HEK293 (cell line): Measurements from ENCODE around the gene NAA20.
A peak's percentile ranks its signal among the peaks of the same experiment; 100 is the strongest.

ENCODE experiments used
- BCL11B ChIP-seq: fragments of 450-650 bp; formaldehyde crosslinking; IDR thresholded peaks from 2 replicates; pipeline ENCODE4 v1.5.1; 2016; ENCODE audit warnings: low read depth, missing biosample characterization, missing genetic modification characterization
- GLI4 ChIP-seq: fragments of 450-650 bp; formaldehyde crosslinking; IDR thresholded peaks from 2 replicates; pipeline ENCODE4 v1.5.1; 2016; ENCODE audit warnings: missing biosample characterization, missing genetic modification characterization
- HOXC10 ChIP-seq: sonication (generic); formaldehyde crosslinking; IDR thresholded peaks from 2 replicates; pipeline ENCODE4 v1.8.1; 2023; ENCODE audit warnings: mild to moderate bottlenecking, missing genetic modification reagents
- KLF8 ChIP-seq: fragments of 450-650 bp; formaldehyde crosslinking; IDR thresholded peaks from 2 replicates; pipeline ENCODE4 v1.5.1; 2016; ENCODE audit warnings: missing biosample characterization, missing genetic modification characterization
- YY1 ChIP-seq: fragments of 450-650 bp; formaldehyde crosslinking; IDR thresholded peaks from 2 replicates; pipeline ENCODE4 v1.5.1; 2018; ENCODE audit warnings: missing biosample characterization, missing genetic modification characterization
- ZBTB21 ChIP-seq: fragments of 450-650 bp; formaldehyde crosslinking; IDR thresholded peaks from 2 replicates; pipeline ENCODE4 v1.5.1; 2017; ENCODE audit warnings: missing biosample characterization, missing genetic modification characterization
- ZNF133 ChIP-seq: fragments of 450-650 bp; formaldehyde crosslinking; IDR thresholded peaks from 2 replicates; pipeline ENCODE4 v1.5.1; 2016; ENCODE audit warnings: missing biosample characterization, missing genetic modification characterization
- ZNF140 ChIP-seq: fragments of 450-650 bp; formaldehyde crosslinking; IDR thresholded peaks from 2 replicates; pipeline ENCODE4 v1.5.1; 2016; ENCODE audit warnings: missing biosample characterization, missing genetic modification characterization
- ZNF16 ChIP-seq: fragments of 450-650 bp; formaldehyde crosslinking; IDR thresholded peaks from 2 replicates; pipeline ENCODE4 v1.5.1; 2016; ENCODE audit warnings: low read depth, missing biosample characterization, missing genetic modification characterization
- ZNF184 ChIP-seq: fragments of 450-650 bp; IDR thresholded peaks from 2 replicates; pipeline ENCODE4 v1.5.1; 2018; ENCODE audit warnings: missing biosample characterization, mild to moderate bottlenecking, missing genetic modification characterization
- ZNF2 ChIP-seq: fragments of 450-650 bp; formaldehyde crosslinking; IDR thresholded peaks from 2 replicates; pipeline ENCODE4 v1.5.1; 2016; ENCODE audit warnings: missing biosample characterization, missing genetic modification characterization
- ZNF223 ChIP-seq: fragments of 450-650 bp; formaldehyde crosslinking; IDR thresholded peaks from 2 replicates; pipeline ENCODE4 v1.5.1; 2016; ENCODE audit warnings: missing biosample characterization, missing genetic modification characterization
- ZNF248 ChIP-seq: fragments of 450-650 bp; formaldehyde crosslinking; IDR thresholded peaks from 2 replicates; pipeline ENCODE4 v1.5.1; 2017; ENCODE audit warnings: missing biosample characterization, missing genetic modification characterization
- ZNF266 ChIP-seq: fragments of 450-650 bp; formaldehyde crosslinking; IDR thresholded peaks from 2 replicates; pipeline ENCODE4 v1.5.1; 2016; ENCODE audit warnings: missing biosample characterization, missing genetic modification characterization, low read depth
- ZNF274 ChIP-seq, 2 experiments: fragments of 200-500 bp in 1 of 2; fragments of 450-650 bp in 1 of 2; sonication (Bioruptor generic) in 1 of 2; formaldehyde crosslinking in 1 of 2; IDR thresholded peaks; 2 replicates each; pipeline versions ENCODE4 v1.5.1 to v1.6.1; 2014 to 2016; ENCODE audit warnings: borderline replicate concordance in 1 of 2, inconsistent platforms in 1 of 2, low read length in 1 of 2, missing biosample characterization in 1 of 2, missing genetic modification characterization in 1 of 2
- ZNF350 ChIP-seq: fragments of 450-650 bp; formaldehyde crosslinking; IDR thresholded peaks from 2 replicates; pipeline ENCODE4 v1.5.0; 2017; ENCODE audit warnings: missing biosample characterization, mild to moderate bottlenecking, missing genetic modification characterization
- ZNF366 ChIP-seq: fragments of 450-650 bp; formaldehyde crosslinking; conservative IDR thresholded peaks from 2 replicates; pipeline ENCODE4 v1.5.1; 2016; ENCODE audit warnings: missing biosample characterization, missing genetic modification characterization
- ZNF549 ChIP-seq: fragments of 450-650 bp; IDR thresholded peaks from 2 replicates; pipeline ENCODE4 v1.5.1; 2018; ENCODE audit warnings: missing biosample characterization, missing genetic modification characterization, mild to moderate bottlenecking, inconsistent platforms, moderate library complexity
- ZNF585B ChIP-seq: fragments of 450-650 bp; formaldehyde crosslinking; IDR thresholded peaks from 2 replicates; pipeline ENCODE4 v1.5.1; 2016; ENCODE audit warnings: missing biosample characterization, missing genetic modification characterization
- ZNF610 ChIP-seq: fragments of 450-650 bp; formaldehyde crosslinking; IDR thresholded peaks from 2 replicates; pipeline ENCODE4 v1.5.1; 2016; ENCODE audit warnings: missing biosample characterization, missing genetic modification characterization, borderline replicate concordance
- ZNF623 ChIP-seq: fragments of 450-650 bp; formaldehyde crosslinking; IDR thresholded peaks from 2 replicates; pipeline ENCODE4 v1.5.1; 2016; ENCODE audit warnings: missing biosample characterization, missing genetic modification characterization
- ZNF626 ChIP-seq: fragments of 450-650 bp; sonication (Bioruptor Pico); formaldehyde crosslinking; IDR thresholded peaks from 2 replicates; pipeline ENCODE4 v1.5.1; 2018; ENCODE audit warnings: missing biosample characterization, missing genetic modification characterization, inconsistent platforms
- ZNF654 ChIP-seq: fragments of 450-650 bp; formaldehyde crosslinking; IDR thresholded peaks from 2 replicates; pipeline ENCODE4 v1.5.1; 2016; ENCODE audit warnings: low read depth, missing biosample characterization, missing genetic modification characterization
- ZNF664 ChIP-seq: fragments of 450-650 bp; formaldehyde crosslinking; IDR thresholded peaks from 2 replicates; pipeline ENCODE4 v1.5.1; 2016; ENCODE audit warnings: missing biosample characterization, missing genetic modification characterization
- ZNF707 ChIP-seq: fragments of 450-650 bp; formaldehyde crosslinking; IDR thresholded peaks from 2 replicates; pipeline ENCODE4 v1.5.1; 2016; ENCODE audit warnings: missing biosample characterization, missing genetic modification characterization
- ZNF776 ChIP-seq: fragments of 450-650 bp; formaldehyde crosslinking; IDR thresholded peaks from 2 replicates; pipeline ENCODE4 v1.5.0; 2017; ENCODE audit warnings: missing biosample characterization, missing genetic modification characterization, borderline replicate concordance
- ZNF777 ChIP-seq: fragments of 450-650 bp; formaldehyde crosslinking; IDR thresholded peaks from 2 replicates; pipeline ENCODE4 v1.5.1; 2017; ENCODE audit warnings: missing biosample characterization, missing genetic modification characterization, borderline replicate concordance
- TF ChIP-seq, protein P1 (sequence below): fragments of 450-650 bp; formaldehyde crosslinking; IDR thresholded peaks from 2 replicates; pipeline ENCODE4 v1.5.1; 2016; ENCODE audit warnings: missing biosample characterization, missing genetic modification characterization
- TF ChIP-seq, protein P2 (sequence below): fragments of 450-650 bp; IDR thresholded peaks from 2 replicates; pipeline ENCODE4 v1.5.1; 2018; ENCODE audit warnings: missing biosample characterization, mild to moderate bottlenecking, missing genetic modification characterization
- TF ChIP-seq, protein P3 (sequence below): fragments of 450-650 bp; formaldehyde crosslinking; IDR thresholded peaks from 2 replicates; pipeline ENCODE4 v1.5.1; 2017; ENCODE audit warnings: missing biosample characterization, missing genetic modification characterization
- TF ChIP-seq, protein P4 (sequence below): fragments of 450-650 bp; formaldehyde crosslinking; IDR thresholded peaks from 2 replicates; pipeline ENCODE4 v1.5.1; 2016; ENCODE audit warnings: missing biosample characterization, missing genetic modification characterization

NAA20 gene

DNA sequence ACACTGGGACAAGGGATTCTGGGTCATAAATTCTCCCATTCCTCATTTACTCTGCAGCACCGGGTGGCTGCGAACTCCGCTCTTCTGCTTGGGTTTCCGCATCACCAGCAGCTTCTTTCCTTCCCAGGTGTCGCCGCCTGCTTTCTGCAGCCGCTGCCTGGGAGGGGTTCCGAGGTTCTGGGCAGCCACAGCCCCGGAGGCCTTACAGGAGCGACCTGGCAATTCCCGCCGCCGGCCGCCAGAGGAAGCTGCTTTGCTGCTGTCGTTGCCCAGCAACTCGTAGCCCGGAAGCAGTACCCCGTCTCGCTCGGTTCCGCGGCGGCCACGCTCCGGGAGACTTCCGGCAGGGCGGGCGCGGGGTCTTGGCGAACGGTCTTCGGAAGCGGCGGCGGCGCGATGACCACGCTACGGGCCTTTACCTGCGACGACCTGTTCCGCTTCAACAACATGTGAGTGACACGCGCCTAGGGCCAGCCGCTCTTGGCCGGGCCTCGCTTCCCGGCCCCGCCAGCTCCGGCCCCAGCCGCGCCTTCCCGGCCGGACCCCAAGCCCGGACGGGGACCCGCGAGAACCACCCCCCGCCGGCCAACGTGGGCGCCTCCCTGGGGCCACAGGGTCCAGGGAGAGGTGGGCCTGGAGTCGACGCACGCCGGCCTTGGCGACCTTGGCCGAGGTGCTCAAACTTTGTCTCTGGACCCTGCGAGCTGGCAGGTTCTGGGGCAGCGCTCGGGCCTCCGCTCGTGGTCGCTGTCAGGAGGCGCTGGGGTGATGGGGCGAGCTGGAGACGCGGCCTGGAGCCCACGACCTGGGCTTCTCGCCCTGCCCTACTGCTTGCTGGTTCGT lies at the start of gene NAA20 (continued):
- TF ChIP-seq ZNF623 (tag by site-specific recombination) = no peak
- TF ChIP-seq ZNF350 (tag by site-specific recombination) = no peak
- TF ChIP-seq, protein P1, sequence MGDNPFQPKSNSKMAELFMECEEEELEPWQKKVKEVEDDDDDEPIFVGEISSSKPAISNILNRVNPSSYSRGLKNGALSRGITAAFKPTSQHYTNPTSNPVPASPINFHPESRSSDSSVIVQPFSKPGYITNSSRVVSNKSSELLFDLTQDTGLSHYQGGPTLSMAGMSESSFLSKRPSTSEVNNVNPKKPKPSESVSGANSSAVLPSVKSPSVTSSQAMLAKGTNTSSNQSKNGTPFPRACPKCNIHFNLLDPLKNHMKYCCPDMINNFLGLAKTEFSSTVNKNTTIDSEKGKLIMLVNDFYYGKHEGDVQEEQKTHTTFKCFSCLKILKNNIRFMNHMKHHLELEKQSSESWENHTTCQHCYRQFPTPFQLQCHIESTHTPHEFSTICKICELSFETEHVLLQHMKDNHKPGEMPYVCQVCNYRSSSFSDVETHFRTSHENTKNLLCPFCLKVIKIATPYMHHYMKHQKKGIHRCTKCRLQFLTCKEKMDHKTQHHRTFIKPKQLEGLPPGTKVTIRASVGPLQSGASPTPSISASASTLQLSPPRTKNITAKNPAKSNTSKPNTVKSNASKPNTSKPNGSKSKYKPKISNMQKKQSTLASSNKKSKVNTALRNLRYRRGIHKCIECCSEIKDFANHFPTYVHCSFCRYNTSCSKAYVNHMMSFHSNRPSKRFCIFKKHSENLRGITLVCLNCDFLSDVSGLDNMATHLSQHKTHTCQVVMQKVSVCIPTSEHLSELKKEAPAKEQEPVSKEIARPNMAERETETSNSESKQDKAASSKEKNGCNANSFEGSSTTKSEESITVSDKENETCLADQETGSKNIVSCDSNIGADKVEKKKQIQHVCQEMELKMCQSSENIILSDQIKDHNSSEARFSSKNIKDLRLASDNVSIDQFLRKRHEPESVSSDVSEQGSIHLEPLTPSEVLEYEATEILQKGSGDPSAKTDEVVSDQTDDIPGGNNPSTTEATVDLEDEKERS (tag by site-specific recombination) = no peak
- no peak for TF ChIP-seq ZNF366
- no peak for TF ChIP-seq ZNF549 (tag by site-specific recombination)
- no peak for TF ChIP-seq ZNF776 (tag by site-specific recombination)
- no peak; the same call in 1 of the 2 replicates for TF ChIP-seq BCL11B (tag by site-specific recombination)
- TF ChIP-seq, protein P2, sequence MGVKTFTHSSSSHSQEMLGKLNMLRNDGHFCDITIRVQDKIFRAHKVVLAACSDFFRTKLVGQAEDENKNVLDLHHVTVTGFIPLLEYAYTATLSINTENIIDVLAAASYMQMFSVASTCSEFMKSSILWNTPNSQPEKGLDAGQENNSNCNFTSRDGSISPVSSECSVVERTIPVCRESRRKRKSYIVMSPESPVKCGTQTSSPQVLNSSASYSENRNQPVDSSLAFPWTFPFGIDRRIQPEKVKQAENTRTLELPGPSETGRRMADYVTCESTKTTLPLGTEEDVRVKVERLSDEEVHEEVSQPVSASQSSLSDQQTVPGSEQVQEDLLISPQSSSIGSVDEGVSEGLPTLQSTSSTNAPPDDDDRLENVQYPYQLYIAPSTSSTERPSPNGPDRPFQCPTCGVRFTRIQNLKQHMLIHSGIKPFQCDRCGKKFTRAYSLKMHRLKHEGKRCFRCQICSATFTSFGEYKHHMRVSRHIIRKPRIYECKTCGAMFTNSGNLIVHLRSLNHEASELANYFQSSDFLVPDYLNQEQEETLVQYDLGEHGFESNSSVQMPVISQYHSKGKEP = peak; percentile 37; the same call in 1 of the 2 replicates
- TF ChIP-seq ZNF626 (tag by site-specific recombination) = no peak
- TF ChIP-seq ZNF274 (IDR thresholded peaks at IDR 0.05; ENCODE audit: low read length) = no peak
- no peak for TF ChIP-seq ZNF274 (tag by site-specific recombination; IDR thresholded peaks at IDR 0.05; ENCODE audit: borderline replicate concordance)
- TF ChIP-seq, protein P3, sequence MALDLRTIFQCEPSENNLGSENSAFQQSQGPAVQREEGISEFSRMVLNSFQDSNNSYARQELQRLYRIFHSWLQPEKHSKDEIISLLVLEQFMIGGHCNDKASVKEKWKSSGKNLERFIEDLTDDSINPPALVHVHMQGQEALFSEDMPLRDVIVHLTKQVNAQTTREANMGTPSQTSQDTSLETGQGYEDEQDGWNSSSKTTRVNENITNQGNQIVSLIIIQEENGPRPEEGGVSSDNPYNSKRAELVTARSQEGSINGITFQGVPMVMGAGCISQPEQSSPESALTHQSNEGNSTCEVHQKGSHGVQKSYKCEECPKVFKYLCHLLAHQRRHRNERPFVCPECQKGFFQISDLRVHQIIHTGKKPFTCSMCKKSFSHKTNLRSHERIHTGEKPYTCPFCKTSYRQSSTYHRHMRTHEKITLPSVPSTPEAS (tag by site-specific recombination) = no peak
- TF ChIP-seq HOXC10 = no peak
- peak; percentile 37; the same call in 1 of the 2 replicates for TF ChIP-seq YY1 (tag by site-specific recombination)
- TF ChIP-seq ZNF248 = no peak
- TF ChIP-seq ZNF777 (tag by site-specific recombination) = no peak
- 0 out of 2 replicates have a peak, but pooled peaks have one; percentile 3 for TF ChIP-seq ZNF585B
- TF ChIP-seq ZNF610 (tag by site-specific recombination) = no peak; the same call in 1 of the 2 replicates
- TF ChIP-seq ZNF223 = no peak
- TF ChIP-seq ZNF184 (tag by site-specific recombination) = no peak
- no peak for TF ChIP-seq ZNF133 (tag by site-specific recombination)
- TF ChIP-seq ZNF654 (tag by site-specific recombination) = peak; percentile 14; the same call in 1 of the 2 replicates
- no peak for TF ChIP-seq ZNF140 (tag by site-specific recombination)
- no peak for TF ChIP-seq ZNF664 (tag by site-specific recombination)
- no peak for TF ChIP-seq GLI4
- TF ChIP-seq ZBTB21 (tag by site-specific recombination) = no peak
- TF ChIP-seq ZNF16 (tag by site-specific recombination) = no peak
- TF ChIP-seq, protein P4, sequence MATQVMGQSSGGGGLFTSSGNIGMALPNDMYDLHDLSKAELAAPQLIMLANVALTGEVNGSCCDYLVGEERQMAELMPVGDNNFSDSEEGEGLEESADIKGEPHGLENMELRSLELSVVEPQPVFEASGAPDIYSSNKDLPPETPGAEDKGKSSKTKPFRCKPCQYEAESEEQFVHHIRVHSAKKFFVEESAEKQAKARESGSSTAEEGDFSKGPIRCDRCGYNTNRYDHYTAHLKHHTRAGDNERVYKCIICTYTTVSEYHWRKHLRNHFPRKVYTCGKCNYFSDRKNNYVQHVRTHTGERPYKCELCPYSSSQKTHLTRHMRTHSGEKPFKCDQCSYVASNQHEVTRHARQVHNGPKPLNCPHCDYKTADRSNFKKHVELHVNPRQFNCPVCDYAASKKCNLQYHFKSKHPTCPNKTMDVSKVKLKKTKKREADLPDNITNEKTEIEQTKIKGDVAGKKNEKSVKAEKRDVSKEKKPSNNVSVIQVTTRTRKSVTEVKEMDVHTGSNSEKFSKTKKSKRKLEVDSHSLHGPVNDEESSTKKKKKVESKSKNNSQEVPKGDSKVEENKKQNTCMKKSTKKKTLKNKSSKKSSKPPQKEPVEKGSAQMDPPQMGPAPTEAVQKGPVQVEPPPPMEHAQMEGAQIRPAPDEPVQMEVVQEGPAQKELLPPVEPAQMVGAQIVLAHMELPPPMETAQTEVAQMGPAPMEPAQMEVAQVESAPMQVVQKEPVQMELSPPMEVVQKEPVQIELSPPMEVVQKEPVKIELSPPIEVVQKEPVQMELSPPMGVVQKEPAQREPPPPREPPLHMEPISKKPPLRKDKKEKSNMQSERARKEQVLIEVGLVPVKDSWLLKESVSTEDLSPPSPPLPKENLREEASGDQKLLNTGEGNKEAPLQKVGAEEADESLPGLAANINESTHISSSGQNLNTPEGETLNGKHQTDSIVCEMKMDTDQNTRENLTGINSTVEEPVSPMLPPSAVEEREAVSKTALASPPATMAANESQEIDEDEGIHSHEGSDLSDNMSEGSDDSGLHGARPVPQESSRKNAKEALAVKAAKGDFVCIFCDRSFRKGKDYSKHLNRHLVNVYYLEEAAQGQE (tag by site-specific recombination) = no peak
- TF ChIP-seq ZNF266 = no peak; the same call in 1 of the 2 replicates
- TF ChIP-seq KLF8 (tag by site-specific recombination) = no peak
- no peak for TF ChIP-seq ZNF707 (tag by site-specific recombination)
- TF ChIP-seq ZNF2 (tag by site-specific recombination) = no peak
